GM18517 (cell line): ENCODE measurements around the gene ARHGAP18.

Experiments
- ATAC-seq: cut with Tn5 transposase; IDR thresholded peaks from one replicate; pipeline ENCODE4 v1.9.1; 2021; ENCODE audit warnings: mild to moderate bottlenecking, moderate library complexity; ENCODE audit not compliant: unreplicated experiment

ARHGAP18 gene

GRCh38 chr6:129624488-129624887, 85.5 kb downstream of the ARHGAP18 start:
- ATAC-seq = no peak

DNA sequence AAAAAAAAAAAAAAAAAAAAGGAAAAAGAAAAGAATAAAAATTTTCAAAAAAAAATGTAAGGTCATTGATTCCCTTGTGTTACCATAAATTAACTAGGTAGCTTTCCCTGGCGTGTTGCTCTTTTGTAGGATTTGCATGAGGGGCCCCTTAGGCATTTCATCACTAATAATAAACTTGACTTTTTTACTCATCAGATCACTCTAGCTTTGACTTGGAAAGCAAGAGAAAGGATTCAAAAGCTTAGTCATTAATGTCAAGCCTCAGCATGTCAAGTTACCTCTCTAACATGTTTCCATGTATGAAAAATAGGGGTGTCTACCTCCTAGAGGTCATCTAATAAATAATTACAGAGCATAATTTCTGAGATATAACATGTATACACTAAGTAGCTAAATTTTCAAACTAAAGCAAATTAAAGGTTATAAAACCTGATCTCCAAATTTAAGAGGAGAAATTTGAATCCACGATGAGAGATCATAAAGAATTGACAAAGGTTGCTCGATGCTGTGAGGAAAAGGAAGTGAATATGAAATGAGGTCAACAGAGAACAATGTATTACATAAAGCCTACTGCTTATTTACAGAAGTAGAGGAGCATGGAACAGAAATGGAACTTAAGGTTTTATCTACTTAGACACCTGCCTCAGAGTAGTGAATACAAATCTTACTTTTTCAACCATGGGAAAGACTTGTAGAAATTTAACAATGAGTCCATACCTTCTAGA, 86.8 kb downstream of the ARHGAP18 start:
- no peak for ATAC-seq

- no peak for ATAC-seq
These were observed 88.7 kb downstream of the ARHGAP18 start for GRCh38 chr6:129621252-129621651.

DNA sequence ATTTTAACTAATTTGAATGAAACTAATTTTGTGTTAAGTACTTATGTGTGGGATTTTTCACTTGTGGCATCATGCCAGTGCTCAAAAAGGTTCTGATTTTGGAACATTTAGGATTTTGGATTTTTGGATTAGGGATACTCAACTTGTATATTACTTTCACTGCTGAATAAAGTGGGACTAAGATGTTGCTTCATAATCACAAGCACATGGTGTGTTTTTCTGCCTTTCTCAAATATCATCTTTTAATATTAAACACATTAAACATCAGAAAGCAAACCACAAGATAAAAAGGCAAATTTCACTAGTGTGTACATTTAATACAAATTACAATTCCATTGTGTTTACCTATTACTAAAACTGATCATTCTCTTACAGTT, 89.8 kb downstream of the ARHGAP18 start:
- no peak for ATAC-seq

DNA sequence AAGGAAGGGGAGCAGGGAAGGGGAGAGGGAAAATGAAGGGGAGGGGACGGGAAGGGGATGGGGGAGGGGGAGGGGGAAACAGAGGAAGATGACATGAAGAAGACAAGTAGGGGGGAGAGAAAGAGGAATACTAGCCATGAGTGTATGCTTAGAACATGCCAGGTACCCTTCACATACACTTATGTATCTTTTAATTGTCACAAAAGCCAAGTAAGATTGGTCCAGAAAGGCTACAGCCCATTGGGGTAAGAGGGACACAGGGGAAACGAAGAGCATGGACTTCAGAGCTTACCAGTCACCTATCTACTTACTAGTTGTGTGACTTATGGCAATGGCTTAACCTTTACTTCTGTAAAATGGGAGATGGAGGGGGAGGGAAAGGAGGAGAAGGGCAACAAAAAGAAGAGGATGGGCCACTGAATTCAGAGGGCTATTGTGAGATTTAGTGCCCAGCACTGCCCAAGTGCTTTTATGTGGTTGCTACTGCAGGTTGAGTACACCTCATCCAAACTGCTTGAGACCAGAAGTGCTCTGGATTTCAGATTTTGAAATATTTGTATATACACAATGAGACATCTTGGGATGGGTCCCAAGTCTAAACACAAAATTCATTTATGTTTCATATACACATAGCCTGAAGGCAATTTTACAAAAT, 90.3 kb downstream of the ARHGAP18 start:
- no peak for ATAC-seq

GRCh38 chr6:129617986-129618385, 92.0 kb downstream of the ARHGAP18 start:
- no peak for ATAC-seq

DNA sequence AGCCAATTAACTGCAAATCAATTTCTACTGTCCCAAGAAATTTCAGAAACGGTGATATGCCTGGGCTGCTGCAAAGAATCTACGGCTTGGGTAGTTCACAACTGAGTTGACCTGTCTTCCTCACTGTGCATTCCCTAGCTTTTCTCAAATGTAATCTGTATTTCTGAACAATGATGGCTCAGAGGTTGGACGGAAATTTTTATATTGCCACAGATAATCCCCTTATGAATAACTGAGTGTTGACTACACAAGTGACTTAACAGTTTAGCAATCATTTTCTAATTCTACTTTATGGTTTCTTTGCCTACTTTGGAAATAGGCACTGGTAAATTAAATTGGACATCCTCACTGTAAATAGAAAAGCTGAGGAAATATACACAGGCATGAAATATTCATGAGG, 94.5 kb downstream of the ARHGAP18 start:
- ATAC-seq = no peak

- ATAC-seq = no peak
These were observed 95.0 kb downstream of the ARHGAP18 start for GRCh38 chr6:129615020-129615419.

GRCh38 chr6:129614464-129614863, 95.5 kb downstream of the ARHGAP18 start:
- ATAC-seq = no peak

DNA sequence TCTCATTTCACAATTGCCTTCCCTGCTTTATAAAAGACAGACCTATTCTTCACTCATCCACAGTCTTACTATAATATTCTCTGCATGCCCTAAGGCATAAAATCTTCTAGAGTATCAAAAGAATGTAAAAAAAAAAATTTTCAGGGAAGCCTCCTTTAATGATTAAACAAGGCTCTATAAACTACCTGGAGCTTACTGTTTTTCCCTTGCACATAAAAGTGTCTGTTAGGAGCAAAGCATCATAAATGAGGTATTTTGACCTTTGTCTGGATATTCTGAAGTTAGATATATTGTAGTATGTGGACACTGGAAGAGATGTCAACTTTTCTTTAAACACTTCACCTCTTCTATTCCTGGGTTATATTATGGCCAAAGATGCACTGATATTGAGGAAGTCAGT, 97.5 kb downstream of the ARHGAP18 start:
- ATAC-seq = no peak

GRCh38 chr6:129609635-129610034, 100.3 kb downstream of the ARHGAP18 start:
- ATAC-seq = no peak

DNA sequence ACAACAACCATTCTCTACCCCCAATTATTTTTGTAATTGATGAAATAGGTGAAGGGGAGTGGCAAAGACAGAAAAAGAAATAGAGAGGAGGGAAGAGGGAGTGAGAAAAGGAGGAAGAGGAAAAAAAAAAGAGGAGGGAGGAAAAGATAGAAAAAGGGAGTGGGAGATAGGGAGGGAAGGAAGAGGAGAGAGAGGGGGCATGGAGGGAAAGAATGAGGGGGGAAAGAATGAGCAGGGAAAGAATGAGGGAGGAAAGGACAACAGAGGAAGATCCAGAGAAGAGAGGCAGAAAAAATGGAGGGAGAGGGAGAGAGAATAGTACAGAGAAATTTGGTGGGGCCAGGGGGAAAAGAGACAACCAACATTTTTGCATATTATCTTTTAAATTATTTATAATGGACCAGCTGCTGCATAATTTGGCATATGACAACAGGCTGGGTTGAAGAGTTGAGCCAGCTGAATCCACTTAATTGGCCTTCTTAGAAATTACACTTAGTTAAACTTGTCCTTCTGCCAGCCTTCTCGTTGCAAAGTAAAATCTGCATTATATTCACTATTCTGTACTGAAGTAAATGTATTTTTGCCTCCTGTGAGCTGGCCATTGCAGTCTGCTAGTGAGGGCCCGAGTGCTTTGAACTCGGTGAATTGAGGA, 101.0 kb downstream of the ARHGAP18 start:
- ATAC-seq = no peak

DNA sequence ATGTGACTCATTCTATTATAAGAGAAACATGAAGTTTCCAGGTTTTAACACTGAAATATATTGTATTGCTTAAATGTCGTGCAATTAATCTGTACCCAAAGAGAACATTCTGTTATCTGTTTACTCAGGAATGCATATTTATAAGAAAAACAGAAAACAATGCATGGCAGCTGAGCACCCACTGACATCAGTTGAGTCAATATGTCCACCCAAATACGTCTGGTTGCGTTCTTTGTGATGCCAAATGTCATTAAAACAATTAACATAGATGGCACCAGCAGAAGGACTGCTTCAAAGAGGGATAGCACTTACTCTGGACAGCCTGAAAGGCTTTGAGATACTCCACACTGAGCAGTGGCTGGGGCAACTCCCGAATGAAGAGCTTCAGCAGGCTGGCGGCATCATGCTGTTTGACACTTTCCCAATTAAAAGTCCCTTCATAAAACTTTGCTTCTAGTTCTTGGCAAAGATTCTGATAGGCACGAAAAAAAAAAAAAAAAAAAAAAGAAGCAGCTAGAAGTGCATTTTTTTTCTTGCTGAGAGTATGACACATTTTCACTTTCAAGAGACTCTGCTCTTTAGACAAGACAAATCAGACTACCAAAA, 102.3 kb downstream of the ARHGAP18 start:
- ATAC-seq = no peak

- no peak for ATAC-seq
These were observed 103.3 kb downstream of the ARHGAP18 start for GRCh38 chr6:129606664-129607063.

GRCh38 chr6:129605967-129606366, 104.0 kb downstream of the ARHGAP18 start:
- ATAC-seq = no peak

DNA sequence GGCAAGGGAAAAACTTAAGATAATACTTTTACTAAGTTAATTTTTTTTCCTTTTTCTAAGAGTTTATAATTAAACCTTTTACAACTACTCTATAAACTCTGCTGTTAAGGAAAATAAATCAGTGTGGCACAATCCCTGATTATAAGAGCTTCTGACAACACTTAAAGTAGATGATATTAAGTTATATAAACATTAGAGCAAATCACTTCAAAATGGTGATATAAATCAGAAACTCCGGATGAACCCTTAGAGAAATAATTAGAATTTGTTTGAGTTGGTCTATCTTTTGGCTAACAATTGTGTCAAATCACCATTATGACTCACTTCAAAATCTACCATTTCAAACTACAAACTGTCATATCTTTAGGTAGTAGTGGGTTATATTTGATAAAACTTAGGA, 104.9 kb downstream of the ARHGAP18 start:
- ATAC-seq = no peak

GRCh38 chr6:129604321-129604720, 105.7 kb downstream of the ARHGAP18 start:
- ATAC-seq = no peak

GRCh38 chr6:129603741-129604140, 106.2 kb downstream of the ARHGAP18 start:
- no peak for ATAC-seq

GRCh38 chr6:129601323-129601722, 108.7 kb downstream of the ARHGAP18 start:
- ATAC-seq = no peak

GRCh38 chr6:129599467-129599866, 110.5 kb downstream of the ARHGAP18 start:
- no peak for ATAC-seq

GRCh38 chr6:129598244-129599187, 111.5 kb downstream of the ARHGAP18 start:
- peak; percentile 58 for ATAC-seq
